Hepatocyte (in vitro differentiated cells): ENCODE data around the gene WNT2B.

ENCODE experiments used
- CTCF ChIP-seq: fragments of 200-600 bp; sonication (generic); IDR thresholded peaks from 2 replicates; pipeline ENCODE4 v1.5.1; 2016; ENCODE audit warnings: antibody characterized with exemption, mild to moderate bottlenecking; ENCODE audit not compliant: poor library complexity
- EZH2 ChIP-seq: fragments of 200-600 bp; sonication (generic); IDR thresholded peaks from 2 replicates; pipeline ENCODE4 v1.6.1; 2016; ENCODE audit warnings: antibody characterized with exemption, mild to moderate bottlenecking, borderline replicate concordance
- EZH2phosphoT487 ChIP-seq: fragments of 200-600 bp; sonication (generic); IDR thresholded peaks from one replicate; pipeline ENCODE4 v1.6.1; 2018; ENCODE audit warnings: antibody characterized with exemption, mild to moderate bottlenecking, low read depth, moderate library complexity; ENCODE audit not compliant: unreplicated experiment, severe bottlenecking

GRCh38 chr1:112563341-112563740, 54.6 kb downstream of the WNT2B start:
- no peak for TF ChIP-seq EZH2phosphoT487
- no peak for TF ChIP-seq CTCF
- no peak for TF ChIP-seq EZH2
